Fibroblast of lung (primary cell): ENCODE data around the gene ADAM23. TPM values are rescaled to one million over a fixed set of nuclear protein-coding genes. Genes with fewer than 3 reads are reported as not detected.

Experiments
- DNase-seq, 2 donors: peaks; one replicate each; pipeline versions ENCODE4 v3.0.0 to v3.0.0-alpha.2; 2010; ENCODE audit warnings: low read depth in 2 of 2
- H2AFZ ChIP-seq: 2 replicates; pipeline ENCODE4 v1.5.1; 2012; ENCODE audit warnings: low read length, control low read depth, inconsistent platforms
- H3K27ac ChIP-seq: 2 replicates; pipeline ENCODE4 v1.5.1; 2011; ENCODE audit warnings: low read length, control low read depth; ENCODE audit not compliant: insufficient read depth
- H3K27me3 ChIP-seq: 2 replicates; pipeline ENCODE4 v1.5.1; 2011; ENCODE audit warnings: mild to moderate bottlenecking, low read length; ENCODE audit not compliant: control insufficient read depth, insufficient read depth
- H3K36me3 ChIP-seq: 2 replicates; pipeline ENCODE4 v1.5.1; 2011; ENCODE audit warnings: low read length; ENCODE audit not compliant: control insufficient read depth, insufficient read depth
- H3K4me1 ChIP-seq: 2 replicates; pipeline ENCODE4 v1.5.1; 2011; ENCODE audit warnings: low read length; ENCODE audit not compliant: control insufficient read depth, insufficient read depth; ENCODE audit errors: extremely low read depth
- H3K4me2 ChIP-seq: 2 replicates; pipeline ENCODE4 v1.5.1; 2011; ENCODE audit warnings: low read length, control low read depth; ENCODE audit not compliant: insufficient read depth; ENCODE audit errors: extremely low read depth
- H3K4me3 ChIP-seq, 4 experiments: fragments of 200-600 bp in 1 of 4; sonication (generic) in 1 of 4; replicated peaks in 1 of 4; 2 replicates each; pipeline ENCODE4 v1.5.1; 2011 to 2016; ENCODE audit warnings: low read length in 4 of 4, low read depth in 3 of 4, mild to moderate bottlenecking in 3 of 4, control low read depth in 2 of 4, inconsistent platforms in 1 of 4, mixed read lengths in 1 of 4; ENCODE audit not compliant: insufficient read depth in 1 of 4; ENCODE audit errors: control extremely low read depth in 1 of 4
- H3K79me2 ChIP-seq: 2 replicates; pipeline ENCODE4 v1.5.1; 2012; ENCODE audit warnings: mild to moderate bottlenecking, low read length, inconsistent platforms; ENCODE audit not compliant: control insufficient read depth, insufficient read depth
- H3K9ac ChIP-seq: 2 replicates; pipeline ENCODE4 v1.5.1; 2011; ENCODE audit warnings: mild to moderate bottlenecking, low read length, control low read depth; ENCODE audit not compliant: insufficient read depth
- H3K9me3 ChIP-seq: 2 replicates; pipeline ENCODE4 v1.5.1; 2012; ENCODE audit warnings: low read depth, low read length; ENCODE audit not compliant: control insufficient read depth, insufficient read depth
- H4K20me1 ChIP-seq: 2 replicates; pipeline ENCODE4 v1.5.1; 2011; ENCODE audit warnings: low read length; ENCODE audit not compliant: control insufficient read depth, insufficient read depth; ENCODE audit errors: extremely low read depth
- EZH2 ChIP-seq: IDR thresholded peaks from 2 replicates; pipeline ENCODE4 v1.5.1; 2012; ENCODE audit warnings: low read length, control low read depth, mild to moderate bottlenecking; ENCODE audit errors: missing control alignments
- polyA plus RNA-seq, 2 donors: library from polyadenylated mRNA; depleted of rRNA in 1 of 2; stranded (reverse) in 1 of 2; unstranded in 1 of 2; fragments of >200 nt; gene quantifications; 2 replicates each; pipeline ENCODE4 v1.2.1, GENCODE V29; 2011 to 2012; ENCODE audit warnings: missing spikeins in 1 of 2
- total RNA-seq: library from RNA; depleted of rRNA; stranded (reverse); fragments of >200 nt; gene quantifications from 2 replicates; pipeline ENCODE4 v1.2.1, GENCODE V29; 2014
- TF ChIP-seq, protein P1 (sequence below), 2 donors: IDR thresholded peaks in 1 of 2; conservative IDR thresholded peaks in 1 of 2; 1 replicate in 1 of 2; 2 replicates in 1 of 2; pipeline ENCODE4 v1.5.1; 2011 to 2012; ENCODE audit warnings: low read length in 2 of 2, control low read depth in 1 of 2, inconsistent platforms in 1 of 2, low read depth in 1 of 2, mild to moderate bottlenecking in 1 of 2

The ADAM23 gene
- total and polyA plus RNA-seq, 2 donors (not counting 1 experiment from before 2014, with no cell fraction given) = 2.3 to 2.7 TPM

- no peak overlapping the region for H3K9ac ChIP-seq
- no peaks in the 10 kb centered on the region for H3K4me1 ChIP-seq
- TF ChIP-seq, protein P1, sequence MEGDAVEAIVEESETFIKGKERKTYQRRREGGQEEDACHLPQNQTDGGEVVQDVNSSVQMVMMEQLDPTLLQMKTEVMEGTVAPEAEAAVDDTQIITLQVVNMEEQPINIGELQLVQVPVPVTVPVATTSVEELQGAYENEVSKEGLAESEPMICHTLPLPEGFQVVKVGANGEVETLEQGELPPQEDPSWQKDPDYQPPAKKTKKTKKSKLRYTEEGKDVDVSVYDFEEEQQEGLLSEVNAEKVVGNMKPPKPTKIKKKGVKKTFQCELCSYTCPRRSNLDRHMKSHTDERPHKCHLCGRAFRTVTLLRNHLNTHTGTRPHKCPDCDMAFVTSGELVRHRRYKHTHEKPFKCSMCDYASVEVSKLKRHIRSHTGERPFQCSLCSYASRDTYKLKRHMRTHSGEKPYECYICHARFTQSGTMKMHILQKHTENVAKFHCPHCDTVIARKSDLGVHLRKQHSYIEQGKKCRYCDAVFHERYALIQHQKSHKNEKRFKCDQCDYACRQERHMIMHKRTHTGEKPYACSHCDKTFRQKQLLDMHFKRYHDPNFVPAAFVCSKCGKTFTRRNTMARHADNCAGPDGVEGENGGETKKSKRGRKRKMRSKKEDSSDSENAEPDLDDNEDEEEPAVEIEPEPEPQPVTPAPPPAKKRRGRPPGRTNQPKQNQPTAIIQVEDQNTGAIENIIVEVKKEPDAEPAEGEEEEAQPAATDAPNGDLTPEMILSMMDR (conservative IDR thresholded peaks at IDR 0.05 in 1 of 2, IDR thresholded peaks at IDR 0.05 in 1 of 2; ENCODE audit: low read depth in 1 of 2, low read length in 2 of 2) = no peak
- no peak for TF ChIP-seq EZH2
- H3K4me2 ChIP-seq = no peak overlapping the region
- no peak overlapping the region for H3K27ac ChIP-seq
- H3K9me3 ChIP-seq = no peaks in the 10 kb centered on the region
- H2AFZ ChIP-seq = no peak overlapping the region
- no peaks in the 10 kb centered on the region for H3K27me3 ChIP-seq
- H3K4me3 ChIP-seq = no peak overlapping the region
- no peaks in the 10 kb centered on the region for H3K79me2 ChIP-seq
- H4K20me1 ChIP-seq = no peaks in the 10 kb centered on the region
- no peaks in the 10 kb centered on the region for H3K36me3 ChIP-seq
- no peak for DNase-seq
These were observed 37.7 kb downstream of the ADAM23 start for GRCh38 chr2:206481056-206481455.

DNA sequence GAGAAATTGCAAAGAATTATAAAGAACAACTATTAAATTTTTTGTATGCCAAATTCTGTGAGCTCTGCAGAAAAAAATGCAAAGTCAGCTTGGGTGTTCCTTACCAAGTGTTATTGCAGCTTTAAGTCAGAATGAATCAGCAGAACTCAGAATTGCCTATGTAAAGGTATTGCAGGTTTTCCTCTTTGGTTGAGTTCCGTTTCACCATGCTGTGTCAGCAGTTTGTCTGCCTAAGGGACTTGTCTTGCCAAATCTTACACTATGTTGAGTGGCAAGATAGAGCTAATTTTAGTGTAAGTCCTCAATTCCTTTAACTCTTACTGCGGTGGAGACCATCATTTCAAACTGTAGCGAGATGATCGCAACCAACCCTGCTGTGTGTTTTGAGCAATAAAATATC, 38.8 kb downstream of the ADAM23 start:
- no peak overlapping the region for H3K4me3 ChIP-seq
- H3K4me2 ChIP-seq = no peak overlapping the region
- TF ChIP-seq, protein P1 (conservative IDR thresholded peaks at IDR 0.05 in 1 of 2, IDR thresholded peaks at IDR 0.05 in 1 of 2; ENCODE audit: low read depth in 1 of 2, low read length in 2 of 2) = no peak
- no peak for TF ChIP-seq EZH2
- no peak overlapping the region for H2AFZ ChIP-seq
- H3K9me3 ChIP-seq = no peaks in the 10 kb centered on the region
- H3K9ac ChIP-seq = no peak overlapping the region
- H3K27ac ChIP-seq = no peak overlapping the region
- no peaks in the 10 kb centered on the region for H3K79me2 ChIP-seq
- H4K20me1 ChIP-seq = no peaks in the 10 kb centered on the region
- H3K27me3 ChIP-seq = no peaks in the 10 kb centered on the region
- no peaks in the 10 kb centered on the region for H3K4me1 ChIP-seq
- peak; percentile 1 to 15 for DNase-seq
- no peaks in the 10 kb centered on the region for H3K36me3 ChIP-seq

GRCh38 chr2:206482633-206483032, 39.3 kb downstream of the ADAM23 start:
- Histone ChIP-seq H3K4me3 (no peak overlapping the region), H3K9ac (no peak overlapping the region), H3K4me1 (no peaks in the 10 kb centered on the region), H3K4me2 (no peak overlapping the region), H3K27me3 (no peaks in the 10 kb centered on the region), H3K9me3 (no peaks in the 10 kb centered on the region), H3K27ac (no peak overlapping the region), H4K20me1 (no peaks in the 10 kb centered on the region), H2AFZ (no peak overlapping the region), H3K79me2 (no peaks in the 10 kb centered on the region), H3K36me3 (no peaks in the 10 kb centered on the region)
- no peak for DNase-seq
- TF ChIP-seq, protein P1 (conservative IDR thresholded peaks at IDR 0.05 in 1 of 2, IDR thresholded peaks at IDR 0.05 in 1 of 2; ENCODE audit: low read depth in 1 of 2, low read length in 2 of 2) = no peak
- no peak for TF ChIP-seq EZH2
